ENCODE measurements around the gene CHAF1B. TPM values are rescaled to one million over a fixed set of nuclear protein-coding genes. Genes with fewer than 3 reads are reported as not detected.
"Not testable (repeated sequence)": the region's sequence is repeated elsewhere in the genome, so short reads cannot be mapped to it uniquely, and the experiment has no call there.

Gene CHAF1B
- total RNA-seq, 4 donors from 2014 or later = 0.31 to 2.1 (median 1.1) TPM

DNA sequence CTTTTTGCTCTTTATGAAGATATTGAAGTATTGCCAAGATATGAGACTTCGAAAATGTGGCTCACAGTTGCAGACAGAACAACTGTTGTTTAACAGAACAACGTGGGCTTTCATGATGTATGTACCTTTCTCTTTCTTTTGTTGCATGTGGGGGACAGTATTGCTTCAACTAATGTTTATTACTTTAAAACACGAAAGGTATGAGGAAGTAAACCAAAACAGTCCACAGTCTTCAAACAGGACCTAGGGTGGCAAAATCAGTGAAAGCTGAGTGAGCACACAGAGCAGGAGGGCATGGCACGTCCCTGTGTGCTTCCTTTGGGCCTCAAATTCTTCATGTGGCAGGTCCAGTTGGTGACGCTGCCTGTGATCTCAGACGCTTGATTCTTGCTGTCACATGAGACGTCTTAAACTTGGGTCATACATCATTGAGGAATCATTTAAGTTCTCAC is 7.8 kb upstream of the CHAF1B start:
- peaks cover 0 to 8% (median 0%) of the 10 kb centered on the region in 3 donors for H3K4me1 ChIP-seq
- WGBS, 2 donors (ENCODE audit: low coverage in 1 of 2) = 43 to 55% methylated on average over 7 of the region's 7 CpGs
- no peak for ATAC-seq
- H3K27me3 ChIP-seq = no peaks in the 10 kb centered on the region
- no peak overlapping the region for H3K4me3 ChIP-seq
- TF ChIP-seq POLR2AphosphoS5 (IDR thresholded peaks at IDR 0.05) = no peak
- no peak for TF ChIP-seq POLR2A (IDR thresholded peaks at IDR 0.05)
- peaks cover 0 to 61% of the 10 kb centered on the region in 2 donors for H3K36me3 ChIP-seq
- H3K9me3 ChIP-seq = no peaks in the 10 kb centered on the region
- H3K27ac ChIP-seq = peak overlapping the region in 1 of 4 donors; percentile 17

DNA sequence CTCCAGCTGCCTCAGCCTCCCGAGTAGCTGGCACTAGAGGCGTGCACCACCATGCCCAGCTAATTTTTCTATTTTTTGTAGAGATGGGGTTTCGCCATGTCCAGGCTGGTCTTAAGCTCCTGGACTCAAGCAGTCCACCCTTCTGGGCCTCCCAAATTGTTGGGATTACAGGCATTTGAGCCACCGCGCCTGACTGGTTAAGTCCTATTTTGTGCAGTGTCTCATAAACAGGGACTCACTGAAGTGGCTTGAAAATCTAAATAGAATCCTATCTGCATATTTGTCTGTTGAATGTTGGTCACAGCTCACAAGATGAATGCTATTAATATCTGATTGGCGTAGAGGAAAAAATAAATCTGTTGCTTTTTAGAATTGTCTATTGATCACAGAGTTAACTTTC is 5.9 kb upstream of the CHAF1B start:
- peaks cover 0 to 8% (median 0%) of the 10 kb centered on the region in 3 donors for H3K4me1 ChIP-seq
- peaks cover 0 to 43% of the 10 kb centered on the region in 2 donors for H3K36me3 ChIP-seq
- H3K27me3 ChIP-seq = no peaks in the 10 kb centered on the region
- 93 to 98% methylated on average over 3 of the region's 6 CpGs for WGBS, 2 donors (ENCODE audit: low coverage in 1 of 2)
- H3K9me3 ChIP-seq = no peaks in the 10 kb centered on the region
- no peak for ATAC-seq
- no peak for TF ChIP-seq POLR2AphosphoS5 (IDR thresholded peaks at IDR 0.05)
- no peak for TF ChIP-seq EP300 (IDR thresholded peaks at IDR 0.05)
- no peak for TF ChIP-seq CTCF (IDR thresholded peaks at IDR 0.05)
- TF ChIP-seq POLR2A (IDR thresholded peaks at IDR 0.05) = no peak
- no peak overlapping the region for H3K27ac ChIP-seq
- H3K4me3 ChIP-seq = no peak overlapping the region

DNA sequence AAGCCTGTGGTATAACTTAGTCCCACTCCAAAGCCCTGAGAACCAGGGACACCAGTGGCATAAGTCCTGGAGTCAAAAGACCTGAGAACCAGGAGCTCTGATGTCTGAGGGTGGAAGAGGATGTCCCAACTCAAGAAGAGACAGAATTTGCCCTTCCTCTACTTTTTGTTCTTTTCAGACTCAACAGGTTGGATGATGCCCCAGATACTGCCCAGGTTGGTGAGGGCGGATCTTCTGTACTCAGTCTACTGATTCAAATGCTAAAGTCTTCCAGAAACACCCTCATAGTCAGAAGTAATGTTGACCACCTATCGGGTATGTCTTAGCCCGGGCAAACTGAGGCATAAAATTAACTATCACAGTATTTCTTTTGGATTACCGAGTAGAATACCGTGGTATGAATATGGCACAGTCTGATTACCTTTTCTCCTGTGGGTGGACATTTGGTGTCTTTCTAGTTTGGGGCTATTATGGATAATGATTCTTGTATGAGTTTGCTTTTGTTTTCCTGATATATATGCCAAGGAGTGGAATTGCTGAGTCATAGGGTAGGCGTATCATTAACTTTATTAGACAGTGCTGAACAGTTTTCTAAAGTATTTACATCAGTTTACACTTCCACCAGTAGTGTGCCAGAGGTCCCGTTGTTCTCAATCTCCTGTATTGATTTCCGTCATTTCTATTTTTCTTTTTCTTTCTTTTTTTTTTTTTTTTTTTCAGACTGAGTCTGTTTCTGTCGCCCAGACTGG is 3.2 kb upstream of the CHAF1B start:
- no peak overlapping the region for H3K4me3 ChIP-seq
- no peaks in the 10 kb centered on the region for H3K27me3 ChIP-seq
- H3K27ac ChIP-seq = no peak overlapping the region
- no peaks in the 10 kb centered on the region for H3K9me3 ChIP-seq
- H3K36me3 ChIP-seq = peaks cover 0 to 16% of the 10 kb centered on the region in 2 donors
- ATAC-seq = no peak
- TF ChIP-seq POLR2AphosphoS5 (IDR thresholded peaks at IDR 0.05) (no peak), POLR2A (IDR thresholded peaks at IDR 0.05) (no peak), CTCF (IDR thresholded peaks at IDR 0.05) (no peak)
- WGBS, 2 donors (ENCODE audit: low coverage in 1 of 2) = 91 to 97% methylated on average over 7 to 8 of the region's 9 CpGs
- peaks cover 0 to 19% (median 0%) of the 10 kb centered on the region in 3 donors for H3K4me1 ChIP-seq

- H3K27me3 ChIP-seq, H3K36me3 ChIP-seq, H3K27ac ChIP-seq, H3K9me3 ChIP-seq, H3K4me3 ChIP-seq, ATAC-seq: not testable (repeated sequence)
- H3K4me1 ChIP-seq = peaks cover 0 to 15% (median 0%) of the 10 kb centered on the region in 3 donors
- 97% methylated on average over 7 of the region's 10 CpGs; no CpG with 5 or more reads in 1 of the 2 donors for WGBS, 2 donors (ENCODE audit: low coverage in 1 of 2)
Measured at GRCh38 chr21:36382722-36383121, 2.5 kb upstream of the CHAF1B start.

- TF ChIP-seq CTCF (IDR thresholded peaks at IDR 0.05) (no peak), EP300 (IDR thresholded peaks at IDR 0.05) (no peak), POLR2A (IDR thresholded peaks at IDR 0.05) (no peak), POLR2AphosphoS5 (IDR thresholded peaks at IDR 0.05) (no peak)
- no peaks in the 10 kb centered on the region for H3K27me3 ChIP-seq
- ATAC-seq = no peak
- no peaks in the 10 kb centered on the region for H3K36me3 ChIP-seq
- peaks cover 0 to 15% (median 0%) of the 10 kb centered on the region in 3 donors for H3K4me1 ChIP-seq
- 21 to 35% methylated on average over 7 to 8 of the region's 8 CpGs for WGBS, 2 donors (ENCODE audit: low coverage in 1 of 2)
- H3K4me3 ChIP-seq = peak overlapping the region; percentile 41 to 82
- H3K9me3 ChIP-seq = no peaks in the 10 kb centered on the region
- no peak overlapping the region for H3K27ac ChIP-seq
Measured at GRCh38 chr21:36384885-36385232, 333 bp upstream of the CHAF1B start.

DNA sequence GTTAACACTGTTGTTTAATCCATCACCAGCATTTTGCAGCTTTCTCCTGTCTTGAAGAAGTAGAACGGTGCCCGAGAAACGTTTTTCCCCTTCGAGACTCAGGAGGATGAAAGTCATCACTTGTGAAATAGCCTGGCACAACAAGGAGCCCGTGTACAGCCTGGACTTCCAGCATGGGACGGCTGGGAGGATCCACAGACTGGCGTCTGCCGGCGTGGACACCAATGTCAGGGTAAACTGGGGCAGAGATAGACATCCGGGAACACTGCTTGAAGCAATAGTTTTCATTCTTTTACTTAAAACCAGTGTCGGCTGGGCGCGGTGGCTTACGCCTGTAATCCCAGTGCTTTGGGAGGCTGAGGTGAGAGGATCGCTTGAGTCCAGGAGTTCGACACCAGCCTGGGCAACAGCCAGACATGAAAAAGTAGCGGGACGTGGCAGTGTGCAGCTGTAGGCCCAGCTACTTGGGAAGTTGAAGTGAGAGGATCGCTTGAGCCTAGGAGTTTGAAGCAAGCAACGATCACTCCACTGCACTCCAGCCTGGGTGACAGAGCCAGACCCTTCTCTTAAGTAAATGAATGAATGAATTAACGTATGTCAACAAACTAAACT is 945 bp downstream of the CHAF1B start:
- ATAC-seq = peak; percentile 28
- Histone ChIP-seq H3K27me3 (no peaks in the 10 kb centered on the region), H3K27ac (peak overlapping the region in 3 of 4 donors; percentile 60 to 79 (median 72)), H3K9me3 (no peaks in the 10 kb centered on the region), H3K4me1 (peaks cover 0 to 15% (median 0%) of the 10 kb centered on the region in 3 donors), H3K4me3 (peak overlapping the region in 1 of 2 donors; percentile 82), H3K36me3 (no peaks in the 10 kb centered on the region)
- TF ChIP-seq POLR2AphosphoS5 (IDR thresholded peaks at IDR 0.05) (no peak), EP300 (IDR thresholded peaks at IDR 0.05) (no peak), POLR2A (IDR thresholded peaks at IDR 0.05) (no peak), CTCF (IDR thresholded peaks at IDR 0.05) (no peak)
- WGBS, 2 donors (ENCODE audit: low coverage in 1 of 2) = 51 to 100% methylated on average over 7 to 14 of the region's 21 CpGs
